Measurements from ENCODE around the gene NUDT6.

GRCh38 chr4:122895336-122895995, 26.9 kb downstream of the NUDT6 start:
- TF ChIP-seq CTCF (IDR thresholded peaks at IDR 0.05; ENCODE audit: low read depth, low read length) (no peak), POLR2A (IDR thresholded peaks at IDR 0.05; ENCODE audit: extremely low read depth, insufficient read length) (no peak), MAX (IDR thresholded peaks at IDR 0.05; ENCODE audit: low read depth, low read length) (no peak), MYC (IDR thresholded peaks at IDR 0.05; ENCODE audit: low read depth, low read length) (no peak)
